ENCODE data around the gene MATCAP1.

MATCAP1 gene

GRCh38 chr16:67207249-67208091 is 23.7 kb upstream of the MATCAP1 start:
- DNase-seq, result no peak

GRCh38 chr16:67206838-67207248 is 23.1 kb upstream of the MATCAP1 start:
- no peak for DNase-seq

- no peak for DNase-seq
These were observed 22.5 kb upstream of the MATCAP1 start for GRCh38 chr16:67206129-67206837.

- no peak for DNase-seq
These were observed 20.3 kb upstream of the MATCAP1 start for GRCh38 chr16:67204076-67204475.

- DNase-seq, result no peak
These were observed 19.3 kb upstream of the MATCAP1 start for GRCh38 chr16:67202956-67203493.

- no peak for DNase-seq
These were observed 18.7 kb upstream of the MATCAP1 start for GRCh38 chr16:67202426-67202825.

- no peak for DNase-seq
These were observed 17.9 kb upstream of the MATCAP1 start for GRCh38 chr16:67201411-67202345.

- DNase-seq, result no peak
These were observed 16.7 kb upstream of the MATCAP1 start for GRCh38 chr16:67200491-67200890.

GRCh38 chr16:67199808-67200198 is 16.0 kb upstream of the MATCAP1 start:
- DNase-seq, result no peak

GRCh38 chr16:67199011-67199807 is 15.4 kb upstream of the MATCAP1 start, which contains the start of gene ELMO3:
ELMO3 (plus strand) TSS chr16:67199131; CDS start chr16:67199327, 196 bp downstream.
- no peak for DNase-seq

GRCh38 chr16:67198238-67198734 is 14.5 kb upstream of the MATCAP1 start:
- no peak for DNase-seq

GRCh38 chr16:67197704-67198103 is 13.9 kb upstream of the MATCAP1 start:
- DNase-seq, result no peak

- DNase-seq, result no peak
These were observed 13.1 kb upstream of the MATCAP1 start for GRCh38 chr16:67196881-67197280.

- DNase-seq, result no peak
These were observed 11.9 kb upstream of the MATCAP1 start for GRCh38 chr16:67195676-67196075.

GRCh38 chr16:67194260-67194659 is 10.5 kb upstream of the MATCAP1 start:
- no peak for DNase-seq

GRCh38 chr16:67193536-67193935 is 9.8 kb upstream of the MATCAP1 start:
- no peak for DNase-seq

- no peak for DNase-seq
These were observed 9.1 kb upstream of the MATCAP1 start for GRCh38 chr16:67192781-67193361.

GRCh38 chr16:67191995-67192681 is 8.4 kb upstream of the MATCAP1 start, which contains the start of gene E2F4:
E2F4 (plus strand) TSS chr16:67192155; CDS start chr16:67192228, 73 bp downstream.
- peak; percentile 58 to 78 (median 66) for DNase-seq

GRCh38 chr16:67191411-67191994 is 7.7 kb upstream of the MATCAP1 start:
- no peak for DNase-seq
